ENCODE results near the gene ELMOD2.

- TF ChIP-seq CTCF (conservative IDR thresholded peaks at IDR 0.05) (peak; percentile 83), ZFX (IDR thresholded peaks at IDR 0.05) (no peak)
These were observed 71.1 kb downstream of the ELMOD2 start for GRCh38 chr4:140595065-140595464.
